B cell (primary cell): ENCODE data around the gene PRR33. TPM values are rescaled to one million over a fixed set of nuclear protein-coding genes. Genes with fewer than 3 reads are reported as not detected.

ENCODE experiments used
- ATAC-seq: fragments of 200-7000 bp; cut with Tn5 transposase; one replicate; pipeline ENCODE4 v1.10.0; 2021; ENCODE audit warnings: low read depth, mild to moderate bottlenecking, moderate number of reproducible peaks, moderate library complexity
- CTCF ChIA-PET: fragments of 350-600 bp; sonication (Branson Sonifier 250); formaldehyde crosslinking; loops from one replicate; lab custom pipeline; 2021; ENCODE audit warnings: antibody characterized with exemption, inconsistent platforms; lab: Charles Lee
- POLR2A ChIA-PET: fragments of 350-600 bp; sonication (Branson Sonifier 250); formaldehyde crosslinking; loops from one replicate; lab custom pipeline; 2021; ENCODE audit warnings: antibody characterized with exemption; lab: Charles Lee
- DNase-seq: peaks from one replicate; pipeline ENCODE4 v3.0.0; 2013
- H2AFZ ChIP-seq: 2 replicates; pipeline ENCODE4 v1.6.1; 2012; ENCODE audit warnings: mild to moderate bottlenecking, low read depth, low read length; ENCODE audit not compliant: insufficient read depth, poor library complexity, severe bottlenecking
- H3K27ac ChIP-seq, 2 donors: 1 replicate in 1 of 2; 2 replicates in 1 of 2; pipeline ENCODE4 v1.5.1; 2012 to 2013; ENCODE audit warnings: low read length in 2 of 2, mild to moderate bottlenecking in 2 of 2, moderate library complexity in 1 of 2
- H3K27me3 ChIP-seq, 4 experiments: fragments of 200-600 bp in 1 of 4; sonication (generic) in 1 of 4; replicated peaks in 1 of 4; 1 replicate in 2 of 4; 2 replicates in 2 of 4; pipeline versions ENCODE4 v1.6.1 to v1.7.0; 2013 to 2016; ENCODE audit warnings: low read length in 3 of 4, mild to moderate bottlenecking in 2 of 4, mixed read lengths in 1 of 4, moderate library complexity in 1 of 4; ENCODE audit not compliant: insufficient read depth in 4 of 4, control insufficient read depth in 3 of 4; ENCODE audit errors: control extremely low read depth in 1 of 4
- H3K36me3 ChIP-seq, 2 experiments: replicated peaks in 1 of 2; 1 replicate in 1 of 2; 2 replicates in 1 of 2; pipeline versions ENCODE4 v1.6.1 to v1.7.1; 2013; ENCODE audit warnings: low read length in 1 of 2; ENCODE audit not compliant: insufficient read depth in 2 of 2, control insufficient read depth in 1 of 2; ENCODE audit errors: control extremely low read depth in 1 of 2, extremely low read depth in 1 of 2
- H3K4me1 ChIP-seq, 2 donors: fragments of 200-600 bp in 1 of 2; sonication (generic) in 1 of 2; 1 replicate in 1 of 2; 2 replicates in 1 of 2; pipeline versions ENCODE4 v1.5.1 to v1.6.1; 2013 to 2017; ENCODE audit warnings: low read length in 2 of 2; ENCODE audit not compliant: control insufficient read depth in 2 of 2, insufficient read depth in 2 of 2
- H3K4me2 ChIP-seq: replicated peaks from 2 replicates; pipeline ENCODE3; 2012; ENCODE audit warnings: mild to moderate bottlenecking, low read depth, low read length; ENCODE audit not compliant: poor library complexity, severe bottlenecking
- H3K4me3 ChIP-seq, 5 experiments: fragments of 200-600 bp in 1 of 5; sonication (generic) in 1 of 5; 1 replicate in 3 of 5; 2 replicates in 2 of 5; pipeline versions ENCODE4 v1.5.1 to v1.7.0; 2011 to 2016; ENCODE audit warnings: low read length in 4 of 5, mild to moderate bottlenecking in 4 of 5, low read depth in 2 of 5, control low read depth in 1 of 5, moderate library complexity in 1 of 5; ENCODE audit not compliant: insufficient read depth in 1 of 5; ENCODE audit errors: control extremely low read depth in 1 of 5, extremely low read depth in 1 of 5
- H3K79me2 ChIP-seq: fragments of 200-600 bp; sonication (generic); one replicate; pipeline ENCODE4 v1.6.0; 2016; ENCODE audit warnings: low read length; ENCODE audit not compliant: control insufficient read depth, insufficient read depth
- H3K9ac ChIP-seq: fragments of 200-600 bp; sonication (generic); 2 replicates; pipeline ENCODE4 v1.6.1; 2017; ENCODE audit warnings: mild to moderate bottlenecking, low read length, moderate library complexity
- H3K9me3 ChIP-seq, 3 donors: one replicate each; pipeline versions ENCODE4 v1.6.1 to v1.7.1; 2013; ENCODE audit warnings: low read length in 2 of 3; ENCODE audit not compliant: control insufficient read depth in 2 of 3, insufficient read depth in 1 of 3; ENCODE audit errors: control extremely low read depth in 1 of 3
- H4K20me1 ChIP-seq: 2 replicates; pipeline ENCODE4 v1.6.0; 2012; ENCODE audit warnings: mild to moderate bottlenecking, low read length; ENCODE audit not compliant: insufficient read depth, control insufficient read depth, poor library complexity, severe bottlenecking
- H3K27ac Mint-ChIP-seq: one replicate; pipeline ENCODE4 v1.8.0; 2021; ENCODE audit warnings: mixed read lengths
- H3K27me3 Mint-ChIP-seq: one replicate; pipeline ENCODE4 v1.8.0; 2021; ENCODE audit warnings: mixed read lengths
- H3K4me1 Mint-ChIP-seq: one replicate; pipeline ENCODE4 v1.8.0; 2021; ENCODE audit warnings: mixed read lengths
- H3K4me3 Mint-ChIP-seq: one replicate; pipeline ENCODE4 v1.8.0; 2021; ENCODE audit warnings: mixed read lengths
- H3K9me3 Mint-ChIP-seq: one replicate; pipeline ENCODE4 v1.8.0; 2022; ENCODE audit warnings: mixed read lengths; ENCODE audit not compliant: insufficient read depth
- CTCF ChIP-seq: fragments of 200-600 bp; IDR thresholded peaks from one replicate; pipeline ENCODE4 v1.8.0; 2022; ENCODE audit warnings: antibody characterized with exemption, mild to moderate bottlenecking
- EZH2 ChIP-seq: IDR thresholded peaks from 2 replicates; pipeline ENCODE4 v1.6.1; 2012; ENCODE audit warnings: borderline replicate concordance, low read depth, mild to moderate bottlenecking, moderate library complexity, low read length; ENCODE audit not compliant: insufficient read depth, poor library complexity, severe bottlenecking
- WGBS: methylation state at CpG from one replicate; pipeline ENCODE4 v1.1.5; 2013; ENCODE audit warnings: missing lambda C conversion rate; ENCODE audit not compliant: insufficient coverage; 5-methylcytosine and 5-hydroxymethylcytosine counted together
- intact Hi-C: fragments of 100-400 bp; cut with micrococcal nuclease; formaldehyde crosslinking; loops from one replicate; pipeline ENCODE4 v1.10.0; 2022
- polyA plus RNA-seq: library from polyadenylated mRNA; depleted of rRNA; stranded (reverse); fragments of >200 nt; gene quantifications from 2 replicates; pipeline ENCODE4 v1.2.3, GENCODE V29; 2012
- total RNA-seq, 2 donors: library from RNA; stranded (reverse); fragments of 120-200 nt in 1 of 2; gene quantifications; 1 replicate in 1 of 2; 2 replicates in 1 of 2; pipeline versions ENCODE4 v1.2.3 to v1.2.4, GENCODE V29; 2013 to 2022

PRR33 gene
- total and polyA plus RNA-seq, 2 donors (not counting 1 experiment from before 2014, with no cell fraction given), result not detected

- Histone ChIP-seq H2AFZ (no peak overlapping the region), H3K27me3 (peaks cover 0 to 13% (median 6%) of the 10 kb centered on the region in 4 experiments), H3K4me1 (peaks cover 0 to 5% of the 10 kb centered on the region in 2 donors), H3K36me3 (no peaks in the 10 kb centered on the region), H4K20me1 (no peaks in the 10 kb centered on the region), H3K79me2 (no peaks in the 10 kb centered on the region), H3K9me3 (no peaks in the 10 kb centered on the region), H3K4me3 (no peak overlapping the region), H3K9ac (no peak overlapping the region), H3K4me2 (no peak overlapping the region), H3K27ac (no peak overlapping the region)
- DNase-seq (peak; percentile 31), ATAC-seq (peak; percentile 40)
- Mint-ChIP-seq H3K9me3 (no peaks in the 10 kb centered on the region), H3K27me3 (peaks cover 20% of the 10 kb centered on the region), H3K4me3 (no peak overlapping the region), H3K27ac (no peak overlapping the region), H3K4me1 (peaks cover 21% of the 10 kb centered on the region)
- intact Hi-C loops, result loop anchor here (5.0 kb wide), 2 partner anchors 35 to 65 kb away; partner anchors contain the start of gene LSP1
- ChIA-PET POLR2A (interaction anchor here (1.1 to 1.4 kb wide), 2 partner anchors 26 to 29 kb away, joined by 4 to 5 read pairs; partner anchors contain the start of gene PRR33), CTCF (interaction anchor here (1.0 to 2.4 kb wide), 4 partner anchors 28 to 232 kb away, joined by 3 to 9 read pairs (median 4); no protein-coding TSS in a partner anchor)
- WGBS, result 73% methylated on average over 29 of the region's 34 CpGs
- TF ChIP-seq EZH2, result no peak
- TF ChIP-seq CTCF, result peak; percentile 48
Observed at GRCh38 chr11:1917523-1918435, 26.1 kb upstream of the PRR33 start.
